D721Med (cell line): ENCODE results near the gene FBN1.

ENCODE experiments used
- DNase-seq: peaks from one replicate; pipeline ENCODE4 v3.0.0; 2011; ENCODE audit warnings: low spot score; ENCODE audit not compliant: insufficient read length
- FAIRE-seq: peaks from 2 replicates; lab custom pipeline; 2011; peaks lifted over from hg19 to GRCh38; lab: Jason Lieb, UNC
- CTCF ChIP-seq: IDR thresholded peaks from 2 replicates; pipeline ENCODE4 v1.5.1; 2012; ENCODE audit warnings: mild to moderate bottlenecking, control low read depth; ENCODE audit not compliant: insufficient read depth; ENCODE audit errors: missing control alignments

The FBN1 gene

GRCh38 chr15:48634893-48635292, 10.6 kb downstream of the FBN1 start:
- DNase-seq (no peak), FAIRE-seq (no peak)
- no peak for TF ChIP-seq CTCF

GRCh38 chr15:48634096-48634495, 11.4 kb downstream of the FBN1 start:
- no peak for TF ChIP-seq CTCF
- FAIRE-seq (no peak), DNase-seq (no peak)

- no peak for DNase-seq
- no peak for TF ChIP-seq CTCF
- FAIRE-seq = no peak
These were observed 12.9 kb downstream of the FBN1 start for GRCh38 chr15:48632651-48633050.

GRCh38 chr15:48631176-48631770, 14.2 kb downstream of the FBN1 start:
- TF ChIP-seq CTCF = no peak
- no peak for FAIRE-seq
- DNase-seq = no peak

GRCh38 chr15:48630245-48630644, 15.3 kb downstream of the FBN1 start:
- DNase-seq = no peak
- no peak for FAIRE-seq

GRCh38 chr15:48628832-48629231, 16.7 kb downstream of the FBN1 start:
- no peak for DNase-seq
- FAIRE-seq = no peak
- TF ChIP-seq CTCF = no peak

More at GRCh38 chr15:48630245-48630644, 15.3 kb downstream of the FBN1 start:
- no peak for TF ChIP-seq CTCF

- FAIRE-seq = no peak
- no peak for DNase-seq
- no peak for TF ChIP-seq CTCF
These were observed 18.1 kb downstream of the FBN1 start for GRCh38 chr15:48627260-48627940.
